K562 (cell line): ENCODE results near the gene CDC42EP2. TPM values are rescaled to one million over a fixed set of nuclear protein-coding genes. Genes with fewer than 3 reads are reported as not detected.

Experiments
- ATAC-seq: fragments of 200-7000 bp; cut with Tn5 transposase; 3 replicates; pipeline ENCODE4 v1.9.1; 2020; ENCODE audit warnings: moderate library complexity
- BruUV-seq: library from RNA; stranded (reverse); fragments of 400-500 nt; replicated peaks from 2 replicates; lab custom pipeline; 2021; lab: Mats Ljungman, UMichigan
- CTCF ChIA-PET: fragments of 300-600 bp; formaldehyde crosslinking; extraction: SDS; loops from one replicate; lab custom pipeline; 2021; ENCODE audit warnings: low intra/inter-chr PET ratio; lab: Yijun Ruan, JAX
- POLR2A ChIA-PET: fragments of 300-600, 350-650 bp; sonication (Branson Sonifier 250); formaldehyde crosslinking; extraction: SDS; loops from one replicate; lab custom pipeline; 2021; ENCODE audit warnings: antibody characterized with exemption, inconsistent platforms; lab: Yijun Ruan, JAX
- DNase-seq, 4 experiments: peaks; one replicate each; pipeline versions ENCODE4 v3.0.0 to v3.0.0-alpha.2; 2011 to 2018; ENCODE audit warnings: low spot score in 3 of 4, mixed read lengths in 3 of 4; ENCODE audit errors: extremely low read depth in 1 of 4
- FAIRE-seq: peaks from 2 replicates; lab custom pipeline; 2011; peaks lifted over from hg19 to GRCh38; lab: Jason Lieb, UNC
- H2AFZ ChIP-seq: 2 replicates; pipeline ENCODE4 v1.6.0; 2011; ENCODE audit warnings: low read depth, low read length, control low read depth, inconsistent platforms
- H3K27ac ChIP-seq: fragments of 200-600 bp; 3 replicates; pipeline ENCODE4 v1.8.0; 2011; ENCODE audit warnings: low read depth, mild to moderate bottlenecking, control low read depth, inconsistent platforms, low read length, moderate library complexity, mixed read lengths; ENCODE audit errors: extremely low read depth
- H3K27me3 ChIP-seq, 2 experiments: fragments of 300-600 bp in 1 of 2; 2 replicates in 1 of 2; 3 replicates in 1 of 2; pipeline versions ENCODE4 v1.6.0 to v1.8.0; 2011; ENCODE audit warnings: inconsistent platforms in 2 of 2, low read length in 2 of 2, mild to moderate bottlenecking in 1 of 2, mixed read lengths in 1 of 2, moderate library complexity in 1 of 2; ENCODE audit not compliant: control insufficient read depth in 2 of 2, insufficient read depth in 2 of 2
- H3K36me3 ChIP-seq: fragments of 300-600 bp; 3 replicates; pipeline ENCODE4 v1.8.0; 2011; ENCODE audit warnings: mild to moderate bottlenecking, low read length, inconsistent platforms; ENCODE audit not compliant: control insufficient read depth, insufficient read depth
- H3K4me1 ChIP-seq, 2 experiments: fragments of 200-600 bp in 1 of 2; replicated peaks in 1 of 2; 2 replicates in 1 of 2; 3 replicates in 1 of 2; pipeline versions ENCODE4 v1.5.1 to v1.8.0; 2011; ENCODE audit warnings: inconsistent platforms in 2 of 2, low read length in 2 of 2, mild to moderate bottlenecking in 1 of 2, mixed read lengths in 1 of 2, moderate library complexity in 1 of 2; ENCODE audit not compliant: control insufficient read depth in 2 of 2, insufficient read depth in 2 of 2
- H3K4me2 ChIP-seq: 2 replicates; pipeline ENCODE4 v1.6.1; 2011; ENCODE audit warnings: low read length, control low read depth, inconsistent platforms, mixed read lengths; ENCODE audit not compliant: insufficient read depth
- H3K4me3 ChIP-seq: fragments of 200-600 bp; sonication (generic), shearing (Covaris generic); 2 replicates; pipeline ENCODE4 v1.5.1; 2016; ENCODE audit warnings: control low read depth, inconsistent platforms
- H3K79me2 ChIP-seq: fragments of 200-600 bp; 3 replicates; pipeline ENCODE4 v1.8.0; 2011; ENCODE audit warnings: low read length, inconsistent platforms; ENCODE audit not compliant: control insufficient read depth, insufficient read depth
- H3K9ac ChIP-seq, 2 experiments: 2 replicates each; pipeline versions ENCODE4 v1.6.0 to v1.6.1; 2011; ENCODE audit warnings: low read depth in 2 of 2, low read length in 2 of 2, control low read depth in 1 of 2, inconsistent platforms in 1 of 2, mild to moderate bottlenecking in 1 of 2, mixed read lengths in 1 of 2; ENCODE audit not compliant: insufficient read depth in 1 of 2
- H3K9me1 ChIP-seq: one replicate; pipeline ENCODE4 v1.6.0; 2011; ENCODE audit warnings: inconsistent platforms, mild to moderate bottlenecking, low read length, moderate library complexity; ENCODE audit not compliant: control insufficient read depth, insufficient read depth
- H3K9me3 ChIP-seq: replicated peaks from 2 replicates; pipeline ENCODE4 v1.5.1; 2011; ENCODE audit warnings: low read depth, low read length, inconsistent platforms; ENCODE audit not compliant: control insufficient read depth, insufficient read depth
- H4K20me1 ChIP-seq: replicated peaks from 2 replicates; pipeline ENCODE4 v1.6.1; 2011; ENCODE audit warnings: low read length, inconsistent platforms, mixed read lengths; ENCODE audit not compliant: control insufficient read depth, insufficient read depth
- NFIC ChIP-seq: fragments of 450-650 bp; IDR thresholded peaks from 2 replicates; pipeline ENCODE4 v1.6.1; 2017; ENCODE audit warnings: mild to moderate bottlenecking, inconsistent platforms
- POLR2G ChIP-seq: fragments of 200-400 bp; formaldehyde crosslinking; IDR thresholded peaks from 2 replicates; pipeline ENCODE4 v1.6.1; 2017; ENCODE audit warnings: low read depth, mild to moderate bottlenecking, antibody characterized with exemption, low read length, moderate library complexity
- PTRF ChIP-seq: fragments of 450-650 bp; IDR thresholded peaks from 2 replicates; pipeline ENCODE4 v1.6.1; 2016; ENCODE audit warnings: mild to moderate bottlenecking, missing genetic modification characterization, missing compliant biosample characterization
- SAP30 ChIP-seq: fragments of 200-600 bp; sonication (generic); IDR thresholded peaks from 2 replicates; pipeline ENCODE4 v1.6.1; 2012; ENCODE audit warnings: borderline replicate concordance, low read depth, mild to moderate bottlenecking, moderate library complexity, low read length, control low read depth, inconsistent platforms; ENCODE audit not compliant: insufficient read depth, poor library complexity, severe bottlenecking
- SPI1 ChIP-seq: IDR thresholded peaks from 2 replicates; pipeline ENCODE4 v1.6.1; 2011; ENCODE audit warnings: low read depth, low read length, control low read depth, borderline replicate concordance
- ZNF316 ChIP-seq: fragments of 450-650 bp; IDR thresholded peaks from 2 replicates; pipeline ENCODE4 v1.6.1; 2016
- WGBS: fragments of 100-300 bp; shearing (Covaris generic); methylation state at CpG from one replicate; pipeline ENCODE4 v1.1.6; 2016; ENCODE audit warnings: low coverage, mixed read lengths; ENCODE audit not compliant: insufficient coverage; ENCODE audit errors: missing lambda C conversion rate; 5-methylcytosine and 5-hydroxymethylcytosine counted together
- in situ Hi-C: fragments of 300-500 bp; cut with MboI; formaldehyde crosslinking; loops from 4 replicates; pipeline ENCODE4 v1.15.0; 2018; ENCODE audit warnings: inconsistent platforms, mixed read lengths
- intact Hi-C: fragments of 100-400 bp; cut with micrococcal nuclease; formaldehyde crosslinking; loops from 2 replicates; pipeline ENCODE4 v1.14.2; 2022
- polyA plus RNA-seq, 8 experiments: library from polyadenylated mRNA; depleted of rRNA in 4 of 8; stranded (reverse) in 5 of 8; unstranded in 3 of 8; fragments of >200 nt; fragmentation: Nextera tagmentation in 2 of 8; fragmentation: Illumina TruSeq in 1 of 8; extraction: Ambion mirVana in 2 of 8; extraction: Trizol in 1 of 8; gene quantifications; 2 replicates each; pipeline versions ENCODE4 v1.2.1 to v1.2.3, GENCODE V29; 2011 to 2014; ENCODE audit warnings: inconsistent platforms in 1 of 8, missing spikeins in 1 of 8
- total RNA-seq, 7 experiments: library from RNA; depleted of rRNA in 6 of 7; stranded (reverse); fragments of >200 nt in 6 of 7; fragmentation: Illumina TruSeq in 2 of 7; extraction: Trizol in 2 of 7; gene quantifications; 2 replicates each; pipeline versions ENCODE4 v1.2.1 to v1.2.3, GENCODE V29; 2011 to 2021; ENCODE audit warnings: low replicate concordance in 1 of 7

The CDC42EP2 gene
- total and polyA plus RNA-seq, 9 of the 15 experiments (the other 6 are each of a cell fraction or from before 2014, with no cell fraction given) = 0.27 to 3.5 (median 0.83) TPM; not detected in 1

DNA sequence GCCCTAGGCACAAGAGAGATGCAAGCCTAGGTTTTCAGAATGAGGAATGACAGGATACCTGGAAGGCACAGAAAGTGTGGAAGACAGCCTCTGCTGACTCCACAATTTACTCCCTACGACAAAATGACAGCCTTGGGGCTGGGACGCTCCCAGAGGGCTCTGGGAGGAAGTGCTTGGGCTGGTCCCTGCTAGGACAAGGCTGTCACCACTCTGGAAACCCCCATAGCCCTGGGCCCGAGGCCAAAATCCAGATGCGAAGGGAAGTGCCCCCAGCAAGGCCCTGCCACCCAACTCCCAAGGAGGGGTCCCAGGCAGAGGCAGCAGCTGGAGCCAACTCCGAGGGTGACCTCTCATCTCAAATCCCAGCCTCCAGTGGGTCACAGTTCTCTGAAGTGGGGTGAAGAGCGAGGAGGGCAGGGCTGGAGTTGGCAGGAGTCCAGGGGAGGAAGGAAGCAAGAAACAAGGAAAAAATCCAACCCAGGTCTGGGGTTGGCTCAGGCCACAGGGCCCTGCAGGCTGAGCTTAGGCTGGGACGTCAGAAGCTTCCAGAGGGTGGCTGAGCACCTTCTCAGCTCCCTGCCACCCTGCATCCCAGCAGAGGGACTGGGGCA is 6.3 kb upstream of the CDC42EP2 start:
- no peak for FAIRE-seq
- Histone ChIP-seq H3K27ac (no peak overlapping the region), H2AFZ (no peak overlapping the region), H3K4me1 (peaks cover 5 to 20% of the 10 kb centered on the region in 2 experiments; a peak in 3 of 5 replicates)
- in situ Hi-C loops = no loop called here
- TF ChIP-seq PTRF (tag) (no peak), ZNF316 (peak; percentile 31; the same call in 1 of the 2 replicates), SPI1 (peak; percentile 50; the same call in 1 of the 2 replicates), POLR2G (peak; percentile 40), SAP30 (no peak), NFIC (peak; percentile 73)
- TF ChIP-seq, all 486 proteins: peak for 4
- ChIA-PET CTCF (no interaction called here), POLR2A (interaction anchor here (0.6 to 1.2 kb wide), 4 partner anchors 10 to 173 kb away, joined by 3 to 6 read pairs (median 3); no protein-coding TSS in a partner anchor)
- Histone ChIP-seq H3K27me3 (no peaks in the 10 kb centered on the region), H3K9ac (peak overlapping the region in 1 of 2 experiments; percentile 26; a peak in 1 of 4 replicates), H3K9me3 (no peaks in the 10 kb centered on the region), H3K79me2 (no peaks in the 10 kb centered on the region), H3K4me2 (no peak overlapping the region), H3K4me3 (no peak overlapping the region), H4K20me1 (no peaks in the 10 kb centered on the region), H3K9me1 (no peaks in the 10 kb centered on the region), H3K36me3 (peaks cover 8% of the 10 kb centered on the region; the same call in 1 of the 3 replicates)
- DNase-seq (no peak), ATAC-seq (peak; percentile 16)
- BruUV-seq = no TSS peak
- 41% methylated on average over 6 of the region's 7 CpGs for WGBS
- intact Hi-C loops = no loop called here
